Liver (tissue), 9 donors: ENCODE data around the gene SNRPB2. TPM values are rescaled to one million over a fixed set of nuclear protein-coding genes. Genes with fewer than 3 reads are reported as not detected.

Experiments
- DNase-seq: peaks from one replicate; pipeline ENCODE4 v3.0.0-alpha.2; 2017; ENCODE audit warnings: low spot score
- H3K27ac ChIP-seq, 2 donors: one replicate each; pipeline ENCODE4 v1.7.0; 2013; ENCODE audit warnings: inconsistent platforms in 2 of 2, low read length in 2 of 2, control low read depth in 1 of 2, low read depth in 1 of 2, mild to moderate bottlenecking in 1 of 2
- H3K27me3 ChIP-seq, 4 donors: one replicate each; pipeline versions ENCODE4 v1.6.1 to v1.7.0; 2013; ENCODE audit warnings: low read length in 3 of 4, inconsistent platforms in 1 of 4, mild to moderate bottlenecking in 1 of 4, moderate library complexity in 1 of 4; ENCODE audit not compliant: control insufficient read depth in 4 of 4, insufficient read depth in 4 of 4
- H3K36me3 ChIP-seq, 4 donors: one replicate each; pipeline versions ENCODE4 v1.6.1 to v1.7.0; 2013; ENCODE audit warnings: low read length in 3 of 4, mild to moderate bottlenecking in 3 of 4, low read depth in 1 of 4, moderate library complexity in 1 of 4; ENCODE audit not compliant: control insufficient read depth in 4 of 4, insufficient read depth in 3 of 4
- H3K4me1 ChIP-seq, 4 donors: one replicate each; pipeline versions ENCODE4 v1.6.1 to v1.7.0; 2013; ENCODE audit warnings: low read length in 3 of 4, mild to moderate bottlenecking in 3 of 4, moderate library complexity in 1 of 4; ENCODE audit not compliant: control insufficient read depth in 4 of 4, insufficient read depth in 4 of 4
- H3K4me3 ChIP-seq, 3 donors: one replicate each; pipeline versions ENCODE4 v1.6.1 to v1.7.0; 2013; ENCODE audit warnings: low read length in 3 of 3, control low read depth in 1 of 3, low read depth in 1 of 3, mild to moderate bottlenecking in 1 of 3
- H3K9ac ChIP-seq, 2 donors: one replicate each; pipeline ENCODE4 v1.7.0; 2013; ENCODE audit warnings: low read length in 2 of 2, mild to moderate bottlenecking in 2 of 2, moderate library complexity in 2 of 2, control low read depth in 1 of 2, low read depth in 1 of 2
- H3K9me3 ChIP-seq, 4 donors: one replicate each; pipeline versions ENCODE4 v1.6.1 to v1.7.0; 2013; ENCODE audit warnings: low read length in 3 of 4; ENCODE audit not compliant: control insufficient read depth in 4 of 4
- ATF3 ChIP-seq: IDR thresholded peaks from 2 replicates; pipeline ENCODE4 v1.6.1; 2016; ENCODE audit warnings: antibody characterized with exemption
- EGR1 ChIP-seq, 2 donors: IDR thresholded peaks; 2 replicates each; pipeline ENCODE4 v1.6.1; 2016 to 2018; ENCODE audit warnings: antibody characterized with exemption in 2 of 2, low read depth in 2 of 2
- FOXA2 ChIP-seq: IDR thresholded peaks from 2 replicates; pipeline ENCODE4 v1.6.1; 2016; ENCODE audit warnings: antibody characterized with exemption
- GABPA ChIP-seq, 2 donors: IDR thresholded peaks in 1 of 2; conservative IDR thresholded peaks in 1 of 2; 2 replicates each; pipeline ENCODE4 v1.6.1; 2016; ENCODE audit warnings: antibody characterized with exemption in 2 of 2, mild to moderate bottlenecking in 1 of 2, moderate library complexity in 1 of 2
- HNF4G ChIP-seq: IDR thresholded peaks from 2 replicates; pipeline ENCODE4 v1.6.1; 2016; ENCODE audit warnings: antibody characterized with exemption
- JUND ChIP-seq, 2 donors: IDR thresholded peaks; 2 replicates each; pipeline ENCODE4 v1.6.1; 2016; ENCODE audit warnings: antibody characterized with exemption in 2 of 2
- NR2F2 ChIP-seq: IDR thresholded peaks from 2 replicates; pipeline ENCODE4 v1.6.1; 2016; ENCODE audit warnings: antibody characterized with exemption
- RAD21 ChIP-seq, 2 donors: IDR thresholded peaks; 2 replicates each; pipeline ENCODE4 v1.6.1; 2016; ENCODE audit warnings: antibody characterized with exemption in 2 of 2, mild to moderate bottlenecking in 2 of 2
- RXRA ChIP-seq, 2 donors: IDR thresholded peaks; 2 replicates each; pipeline ENCODE4 v1.6.1; 2017 to 2018; ENCODE audit warnings: antibody characterized with exemption in 2 of 2, mild to moderate bottlenecking in 1 of 2
- SP1 ChIP-seq: IDR thresholded peaks from 2 replicates; pipeline ENCODE4 v1.6.1; 2018; ENCODE audit warnings: antibody characterized with exemption, mild to moderate bottlenecking
- ZBTB33 ChIP-seq: IDR thresholded peaks from 2 replicates; pipeline ENCODE4 v1.6.1; 2016; ENCODE audit warnings: antibody characterized with exemption
- WGBS: extraction: QIAGEN DNeasy Blood & Tissue Kit; methylation state at CpG from one replicate; pipeline ENCODE4 v1.1.7; 2013; 5-methylcytosine and 5-hydroxymethylcytosine counted together
- polyA plus RNA-seq, 2 donors: library from polyadenylated mRNA; stranded (reverse) in 1 of 2; unstranded in 1 of 2; fragments of 200-250 nt in 1 of 2; fragments of >200 nt in 1 of 2; fragmentation: Nextera tagmentation in 1 of 2; extraction: Ambion mirVana in 1 of 2; gene quantifications; one replicate each; pipeline versions ENCODE4 v1.2.1 to v1.2.3, GENCODE V29; 2013 to 2015
- total RNA-seq, 2 donors: library from RNA; depleted of rRNA; stranded (reverse); fragments of >200 nt; gene quantifications; one replicate each; pipeline ENCODE4 v1.2.3, GENCODE V29; 2014
- TF ChIP-seq, protein P1 (sequence below): IDR thresholded peaks from 2 replicates; pipeline ENCODE4 v1.6.1; 2016; ENCODE audit warnings: antibody characterized with exemption, mild to moderate bottlenecking
- donor health status: healthy.
- donor health status: healthy.
- donor health status: healthy.
- donor health status: healthy.
- donor health status: healthy.

Gene SNRPB2
- total and polyA plus RNA-seq, 4 donors, result 13.9 to 36.0 (median 21.0) TPM

- H3K27me3 ChIP-seq, result peaks cover 0 to 8% (median 0%) of the 10 kb centered on the region in 4 donors
- WGBS, result 88% methylated on average over 3 of the region's 3 CpGs
- H3K36me3 ChIP-seq, result no peaks in the 10 kb centered on the region
- H3K9me3 ChIP-seq, result peaks cover 0 to 4% (median 0%) of the 10 kb centered on the region in 4 donors
- H3K27ac ChIP-seq, result no peak overlapping the region
- H3K4me3 ChIP-seq, result no peak overlapping the region
- H3K4me1 ChIP-seq, result no peaks in the 10 kb centered on the region
- DNase-seq, result no peak
- H3K9ac ChIP-seq, result no peak overlapping the region
- TF ChIP-seq EGR1 (IDR thresholded peaks at IDR 0.05; ENCODE audit: low read depth in 2 of 2) (no peak), ATF3 (no peak), ZBTB33 (no peak), NR2F2 (no peak), GABPA (IDR thresholded peaks at IDR 0.05 in 1 of 2, conservative IDR thresholded peaks at IDR 0.05 in 1 of 2) (no peak), JUND (IDR thresholded peaks at IDR 0.05) (no peak), HNF4G (no peak), FOXA2 (no peak), RXRA (IDR thresholded peaks at IDR 0.05) (no peak), SP1 (no peak), RAD21 (IDR thresholded peaks at IDR 0.05) (no peak)
- TF ChIP-seq, protein P1, sequence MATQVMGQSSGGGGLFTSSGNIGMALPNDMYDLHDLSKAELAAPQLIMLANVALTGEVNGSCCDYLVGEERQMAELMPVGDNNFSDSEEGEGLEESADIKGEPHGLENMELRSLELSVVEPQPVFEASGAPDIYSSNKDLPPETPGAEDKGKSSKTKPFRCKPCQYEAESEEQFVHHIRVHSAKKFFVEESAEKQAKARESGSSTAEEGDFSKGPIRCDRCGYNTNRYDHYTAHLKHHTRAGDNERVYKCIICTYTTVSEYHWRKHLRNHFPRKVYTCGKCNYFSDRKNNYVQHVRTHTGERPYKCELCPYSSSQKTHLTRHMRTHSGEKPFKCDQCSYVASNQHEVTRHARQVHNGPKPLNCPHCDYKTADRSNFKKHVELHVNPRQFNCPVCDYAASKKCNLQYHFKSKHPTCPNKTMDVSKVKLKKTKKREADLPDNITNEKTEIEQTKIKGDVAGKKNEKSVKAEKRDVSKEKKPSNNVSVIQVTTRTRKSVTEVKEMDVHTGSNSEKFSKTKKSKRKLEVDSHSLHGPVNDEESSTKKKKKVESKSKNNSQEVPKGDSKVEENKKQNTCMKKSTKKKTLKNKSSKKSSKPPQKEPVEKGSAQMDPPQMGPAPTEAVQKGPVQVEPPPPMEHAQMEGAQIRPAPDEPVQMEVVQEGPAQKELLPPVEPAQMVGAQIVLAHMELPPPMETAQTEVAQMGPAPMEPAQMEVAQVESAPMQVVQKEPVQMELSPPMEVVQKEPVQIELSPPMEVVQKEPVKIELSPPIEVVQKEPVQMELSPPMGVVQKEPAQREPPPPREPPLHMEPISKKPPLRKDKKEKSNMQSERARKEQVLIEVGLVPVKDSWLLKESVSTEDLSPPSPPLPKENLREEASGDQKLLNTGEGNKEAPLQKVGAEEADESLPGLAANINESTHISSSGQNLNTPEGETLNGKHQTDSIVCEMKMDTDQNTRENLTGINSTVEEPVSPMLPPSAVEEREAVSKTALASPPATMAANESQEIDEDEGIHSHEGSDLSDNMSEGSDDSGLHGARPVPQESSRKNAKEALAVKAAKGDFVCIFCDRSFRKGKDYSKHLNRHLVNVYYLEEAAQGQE, result no peak
Observed at GRCh38 chr20:16710781-16711180, 19.0 kb upstream of the SNRPB2 start.

- WGBS, result 76% methylated on average over 4 of the region's 4 CpGs
- H3K27me3 ChIP-seq, result peaks cover 0 to 10% (median 0%) of the 10 kb centered on the region in 4 donors
- no peak overlapping the region for H3K9ac ChIP-seq
- no peaks in the 10 kb centered on the region for H3K4me1 ChIP-seq
- H3K9me3 ChIP-seq, result no peaks in the 10 kb centered on the region
- H3K4me3 ChIP-seq, result no peak overlapping the region
- no peaks in the 10 kb centered on the region for H3K36me3 ChIP-seq
- no peak for DNase-seq
- TF ChIP-seq ATF3, result no peak
- H3K27ac ChIP-seq, result no peak overlapping the region
Observed at GRCh38 chr20:16711661-16712258, 18.1 kb upstream of the SNRPB2 start.
